Pulmonary artery endothelial cell (primary cell): ENCODE data around the gene P2RX3. TPM values are rescaled to one million over a fixed set of nuclear protein-coding genes. Genes with fewer than 3 reads are reported as not detected.
"Not testable (repeated sequence)": the region's sequence is repeated elsewhere in the genome, so short reads cannot be mapped to it uniquely, and the experiment has no call there.

Experiments used
- DNase-seq: peaks from one replicate; pipeline ENCODE4 v3.0.0-alpha.2; 2011; ENCODE audit warnings: low read depth, low spot score
- total RNA-seq: library from RNA; depleted of rRNA; stranded (reverse); fragments of >200 nt; gene quantifications from 2 replicates; pipeline ENCODE4 v1.2.3, GENCODE V29; 2014

The P2RX3 gene
- total RNA-seq, 1 donor from 2014 or later: not detected

GRCh38 chr11:57396744-57397143, 58.6 kb downstream of the P2RX3 start:
- no peak for DNase-seq

- no peak for DNase-seq
These were observed 59.3 kb downstream of the P2RX3 start for GRCh38 chr11:57397394-57397990.

- DNase-seq: no peak
These were observed 61.1 kb downstream of the P2RX3 start for GRCh38 chr11:57399221-57399620.

DNA sequence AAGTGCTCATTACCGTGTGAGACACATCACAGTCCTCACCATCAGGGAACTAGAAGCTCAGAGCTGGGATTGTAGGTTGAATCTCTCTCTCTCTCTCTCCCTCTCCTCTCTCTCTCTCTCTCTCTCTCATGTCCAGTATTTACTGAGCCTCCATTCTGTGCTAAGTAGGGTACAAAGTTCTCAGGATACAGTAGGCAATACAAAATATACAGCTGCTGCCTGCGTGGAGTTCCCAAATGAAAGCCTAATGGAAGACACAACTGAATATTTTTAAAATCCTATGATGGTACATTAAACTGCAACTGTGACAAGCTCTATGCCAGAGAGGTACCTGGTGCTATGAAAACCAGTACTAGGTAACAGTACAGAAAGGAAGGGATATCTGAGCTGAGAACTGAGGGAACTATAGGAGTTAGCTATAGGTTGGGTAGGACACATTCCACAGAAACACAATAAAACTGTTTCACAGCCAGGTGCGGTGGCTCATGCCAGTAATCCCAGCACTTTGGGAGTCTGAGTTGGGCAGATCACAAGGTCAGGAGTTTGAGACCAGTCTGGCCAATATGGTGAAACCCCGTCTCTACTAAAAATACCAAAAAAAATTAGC, 61.9 kb downstream of the P2RX3 start:
- no peak for DNase-seq

DNA sequence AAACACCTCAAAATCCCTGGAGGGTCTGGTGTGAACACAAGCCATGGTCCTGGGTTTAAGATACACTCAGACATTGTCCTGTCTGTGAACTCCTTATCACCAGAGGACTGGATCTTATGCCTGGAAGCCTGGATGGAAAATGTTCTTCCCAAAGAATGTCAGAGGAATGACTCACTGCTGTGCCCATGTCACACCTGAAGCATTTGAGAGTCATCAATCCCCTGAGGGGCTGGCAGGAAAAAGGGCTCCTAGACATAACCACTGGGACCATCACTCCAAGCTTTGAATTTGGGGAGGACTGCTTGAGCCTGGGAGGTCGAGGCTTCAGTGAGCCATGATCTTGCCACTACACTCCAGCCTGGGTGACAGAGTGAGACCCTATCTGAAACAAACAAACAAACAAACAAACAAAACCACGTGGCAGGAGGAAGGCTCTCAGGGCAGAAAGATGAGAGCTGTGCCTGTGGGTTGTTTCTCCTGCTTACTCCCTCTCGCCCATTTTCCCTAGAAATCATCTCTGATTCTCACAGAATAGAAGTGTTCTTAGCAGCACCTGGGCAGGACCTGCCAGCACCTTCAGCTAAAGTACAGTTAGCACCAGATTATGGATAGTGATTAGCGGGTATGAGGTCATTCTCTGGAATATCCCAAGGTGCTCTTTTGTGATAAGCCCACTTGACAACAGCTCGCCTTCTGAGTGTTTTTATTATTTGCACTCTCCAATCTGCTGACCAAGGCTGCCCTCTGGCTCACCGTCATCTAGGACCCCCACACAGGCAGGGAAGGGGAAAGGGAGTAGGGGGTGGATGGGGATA, 64.2 kb downstream of the P2RX3 start:
- DNase-seq: no peak

- not testable (repeated sequence) for DNase-seq
These were observed 65.0 kb downstream of the P2RX3 start for GRCh38 chr11:57403003-57403801.

- DNase-seq: no peak
These were observed 65.6 kb downstream of the P2RX3 start for GRCh38 chr11:57403802-57404147.

GRCh38 chr11:57405271-57405860, 67.2 kb downstream of the P2RX3 start:
- DNase-seq: no peak

GRCh38 chr11:57406337-57406904, 68.3 kb downstream of the P2RX3 start:
- DNase-seq: peak; percentile 63

GRCh38 chr11:57407010-57407920, 69.1 kb downstream of the P2RX3 start:
- no peak for DNase-seq

GRCh38 chr11:57407941-57408475, 69.9 kb downstream of the P2RX3 start:
- no peak for DNase-seq

DNA sequence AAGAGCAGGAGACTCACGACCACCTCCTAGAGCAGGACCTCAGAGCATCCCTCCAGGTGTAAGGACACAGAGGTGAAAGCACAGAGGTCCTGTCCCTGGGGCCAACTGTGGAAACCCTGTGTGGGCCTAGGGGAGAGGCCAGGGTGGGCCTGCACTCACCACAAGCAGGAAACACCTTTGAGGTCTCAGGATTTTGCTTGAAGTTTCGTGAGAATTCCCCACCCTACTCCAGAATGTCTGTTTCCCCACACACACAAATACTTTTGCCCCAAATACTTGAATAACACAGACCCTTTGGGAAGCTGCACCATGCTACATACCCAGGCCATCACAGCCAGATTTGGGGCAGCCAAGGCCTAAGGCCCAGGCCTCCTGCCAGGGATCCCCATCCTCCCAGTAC, 70.6 kb downstream of the P2RX3 start:
- DNase-seq: no peak

DNA sequence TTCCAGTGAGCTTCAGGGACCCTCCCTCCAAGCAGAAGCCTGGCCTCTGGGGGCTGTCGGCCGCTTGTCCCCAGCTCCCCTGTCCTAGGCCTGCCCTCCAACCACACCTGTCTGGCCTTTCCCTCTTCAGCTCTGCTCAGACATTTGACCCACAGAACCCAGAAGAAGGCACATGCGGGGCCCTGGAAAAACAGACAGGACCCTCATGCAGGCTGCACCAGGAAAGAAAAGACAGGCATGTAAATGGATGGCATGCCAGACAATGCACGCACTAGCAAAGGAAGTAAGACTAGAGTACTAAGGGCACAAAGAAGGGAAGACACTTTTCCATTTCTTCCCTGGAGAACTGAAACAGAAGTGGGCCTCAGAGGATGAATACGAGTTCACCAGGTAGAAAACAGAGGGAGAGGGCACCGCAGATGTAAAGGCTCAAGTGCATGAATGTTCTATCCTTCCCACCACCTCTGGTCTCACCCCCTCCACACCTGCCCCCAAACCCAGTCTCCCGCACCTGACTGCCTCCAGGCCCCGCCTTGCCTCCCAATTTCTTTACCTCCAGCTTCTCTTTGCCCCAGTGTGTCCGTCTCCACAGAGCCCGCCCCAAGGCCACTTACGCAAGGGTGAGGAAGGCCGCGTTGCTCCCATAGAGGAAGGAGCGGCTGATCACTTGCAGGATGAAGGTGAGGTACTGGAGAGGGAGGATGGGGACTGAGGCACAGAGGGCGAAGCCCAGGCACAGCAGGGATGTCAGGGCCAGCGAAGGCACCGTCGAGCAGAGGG, 71.4 kb downstream of the P2RX3 start:
- DNase-seq: no peak

DNA sequence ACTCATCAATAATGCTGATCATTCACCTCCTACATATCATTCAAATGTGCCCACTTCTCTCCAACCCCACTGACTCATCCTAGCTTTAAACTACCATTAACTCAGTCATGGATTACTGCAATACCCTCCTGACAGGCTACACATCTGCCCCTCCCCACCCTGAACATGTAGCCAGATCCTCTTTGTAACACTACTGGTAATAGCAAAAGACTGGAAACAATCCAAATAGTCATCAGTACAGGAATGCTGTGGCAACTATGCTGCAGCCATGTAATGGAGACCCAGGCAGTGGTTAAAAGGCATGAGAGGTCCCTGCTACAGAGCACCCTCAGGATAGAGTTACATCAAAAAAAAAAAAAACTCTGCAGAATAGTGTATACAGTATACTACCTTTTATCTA, 72.1 kb downstream of the P2RX3 start:
- DNase-seq: no peak

GRCh38 chr11:57413681-57414080, 75.5 kb downstream of the P2RX3 start:
- DNase-seq: no peak

DNA sequence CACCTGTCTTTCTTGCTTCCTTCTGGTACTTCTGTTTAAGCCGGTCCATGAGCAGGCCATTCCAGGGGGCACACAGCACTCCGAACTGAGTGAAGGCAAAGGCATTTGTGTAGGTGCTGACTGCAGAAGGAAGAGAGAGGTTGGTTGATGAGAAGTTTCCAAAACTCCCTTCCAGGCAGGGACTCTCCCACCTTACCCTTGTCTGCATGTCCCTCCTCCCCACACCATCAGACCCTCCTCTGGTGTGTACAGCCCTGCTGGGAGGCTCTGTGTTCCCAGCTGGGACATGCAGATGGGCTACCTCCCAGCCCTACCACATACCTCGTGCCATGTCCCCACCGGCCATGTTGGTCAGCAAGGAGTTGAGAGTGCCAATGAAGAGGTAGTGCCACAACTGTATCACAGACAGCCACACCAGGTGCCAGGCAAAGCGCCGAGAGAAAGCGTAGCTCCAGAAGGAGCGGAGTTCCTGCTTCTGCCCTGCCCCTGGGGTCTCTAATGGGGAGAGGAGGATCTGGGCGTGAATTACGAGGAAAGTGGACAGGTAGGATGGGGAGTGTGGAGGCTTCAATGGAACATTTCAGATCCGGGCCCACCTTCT, 76.6 kb downstream of the P2RX3 start:
- no peak for DNase-seq

- DNase-seq: peak; percentile 55
These were observed 78.3 kb downstream of the P2RX3 start for GRCh38 chr11:57416436-57416835.

GRCh38 chr11:57417056-57417455, 78.9 kb downstream of the P2RX3 start:
- DNase-seq: no peak

DNA sequence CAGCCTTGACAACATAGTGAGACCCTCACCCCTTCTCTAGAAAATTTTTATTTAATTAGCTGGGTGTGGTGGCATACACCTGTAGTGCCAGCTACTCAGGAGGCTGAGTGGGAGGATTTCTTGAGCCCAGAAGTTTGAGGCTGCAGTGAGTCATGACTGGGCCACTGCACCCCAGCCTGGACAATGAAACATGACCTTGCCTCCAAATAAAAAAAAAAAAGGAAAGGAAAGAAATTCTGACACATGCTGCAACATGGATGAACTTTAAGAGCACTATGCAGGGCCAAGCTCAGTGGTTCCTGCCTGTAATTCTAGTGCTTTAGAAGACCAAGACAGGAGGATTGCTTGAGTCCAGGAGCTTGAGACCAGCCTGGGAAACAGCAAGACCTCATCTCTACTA, 80.0 kb downstream of the P2RX3 start:
- no peak for DNase-seq
